Keratinocyte (primary cell): ENCODE data around the gene CARD18. TPM values are rescaled to one million over a fixed set of nuclear protein-coding genes. Genes with fewer than 3 reads are reported as not detected.

Experiments
- DNase-seq: peaks from one replicate; pipeline ENCODE4 v3.0.0-alpha.2; 2011; ENCODE audit warnings: low read depth, missing footprints, low spot score
- FAIRE-seq: peaks from 2 replicates; lab custom pipeline; 2011; peaks lifted over from hg19 to GRCh38; lab: Jason Lieb, UNC
- H2AFZ ChIP-seq: 2 replicates; pipeline ENCODE4 v1.6.0; 2012; ENCODE audit warnings: low read length, control low read depth, inconsistent platforms; ENCODE audit not compliant: control insufficient read depth
- H3K27ac ChIP-seq: 2 replicates; pipeline ENCODE4 v1.5.1; 2011; ENCODE audit warnings: low read length; ENCODE audit not compliant: control insufficient read depth, insufficient read depth
- H3K27me3 ChIP-seq: 3 replicates; pipeline ENCODE4 v1.6.0; 2011; ENCODE audit warnings: low read length; ENCODE audit not compliant: control insufficient read depth, insufficient read depth; ENCODE audit errors: extremely low read depth
- H3K36me3 ChIP-seq, 2 experiments: 2 replicates in 1 of 2; 3 replicates in 1 of 2; pipeline ENCODE4 v1.5.1; 2011; ENCODE audit warnings: low read length in 2 of 2, mild to moderate bottlenecking in 1 of 2; ENCODE audit not compliant: control insufficient read depth in 2 of 2, insufficient read depth in 2 of 2; ENCODE audit errors: extremely low read depth in 1 of 2
- H3K4me1 ChIP-seq: 3 replicates; pipeline ENCODE4 v1.5.1; 2011; ENCODE audit warnings: low read length; ENCODE audit not compliant: control insufficient read depth, insufficient read depth; ENCODE audit errors: extremely low read depth
- H3K4me2 ChIP-seq: 3 replicates; pipeline ENCODE4 v1.6.0; 2011; ENCODE audit warnings: low read depth, low read length; ENCODE audit not compliant: control insufficient read depth, insufficient read depth; ENCODE audit errors: extremely low read depth
- H3K4me3 ChIP-seq, 3 experiments: fragments of 200-600 bp in 1 of 3; sonication (generic) in 1 of 3; 2 replicates in 2 of 3; 3 replicates in 1 of 3; pipeline ENCODE4 v1.5.1; 2011 to 2016; ENCODE audit warnings: low read length in 3 of 3, mild to moderate bottlenecking in 3 of 3, control low read depth in 2 of 3, inconsistent platforms in 1 of 3, low read depth in 1 of 3, mixed read lengths in 1 of 3, mixed run types in 1 of 3, moderate library complexity in 1 of 3; ENCODE audit not compliant: control insufficient read depth in 2 of 3, insufficient read depth in 2 of 3; ENCODE audit errors: extremely low read depth in 1 of 3
- H3K79me2 ChIP-seq: 2 replicates; pipeline ENCODE4 v1.6.0; 2012; ENCODE audit warnings: low read length; ENCODE audit not compliant: control insufficient read depth, insufficient read depth
- H3K9ac ChIP-seq: 3 replicates; pipeline ENCODE4 v1.6.0; 2011; ENCODE audit warnings: low read length; ENCODE audit not compliant: control insufficient read depth, insufficient read depth; ENCODE audit errors: extremely low read depth
- H3K9me1 ChIP-seq: 3 replicates; pipeline ENCODE4 v1.6.0; 2011; ENCODE audit warnings: low read length; ENCODE audit not compliant: control insufficient read depth, insufficient read depth; ENCODE audit errors: extremely low read depth
- H3K9me3 ChIP-seq: 2 replicates; pipeline ENCODE4 v1.5.1; 2012; ENCODE audit warnings: low read depth, low read length; ENCODE audit not compliant: control insufficient read depth
- H4K20me1 ChIP-seq: 3 replicates; pipeline ENCODE4 v1.6.0; 2011; ENCODE audit warnings: low read length; ENCODE audit not compliant: control insufficient read depth, insufficient read depth; ENCODE audit errors: extremely low read depth
- EZH2 ChIP-seq: IDR thresholded peaks from one replicate; pipeline ENCODE4 v1.6.1; 2012; ENCODE audit warnings: inconsistent platforms, mild to moderate bottlenecking, low read length, moderate library complexity
- dilution Hi-C: fragments of 300-500 bp; cut with MboI; formaldehyde crosslinking; loops from one replicate; pipeline ENCODE4 v1.7.0; 2020; ENCODE audit warnings: low sequenced_read_pairs; ENCODE audit not compliant: extremely low pct_ligation_motif_present
- polyA plus RNA-seq, 5 experiments: library from polyadenylated mRNA; depleted of rRNA in 3 of 5; stranded (reverse) in 3 of 5; stranded (forward) in 1 of 5; unstranded in 1 of 5; fragments of >200 nt; gene quantifications; 1 replicate in 1 of 5; 2 replicates in 3 of 5; 3 replicates in 1 of 5; pipeline versions ENCODE4 v1.2.1 to v1.2.3, GENCODE V29; 2011 to 2012; ENCODE audit warnings: missing spikeins in 2 of 5, low read depth in 1 of 5, low replicate concordance in 1 of 5
- TF ChIP-seq, protein P1 (sequence below), 3 experiments: IDR thresholded peaks in 1 of 3; conservative IDR thresholded peaks in 1 of 3; optimal IDR thresholded peaks in 1 of 3; 2 replicates in 2 of 3; 3 replicates in 1 of 3; pipeline versions ENCODE3 to v1.5.1; 2011; ENCODE audit warnings: low read length in 3 of 3, mild to moderate bottlenecking in 3 of 3, moderate library complexity in 2 of 3, control low read depth in 1 of 3, inconsistent platforms in 1 of 3; ENCODE audit not compliant: insufficient read depth in 2 of 3; ENCODE audit errors: extremely low read depth in 1 of 3

Gene CARD18
- polyA plus RNA-seq, 1 donor (not counting 4 experiments of a cell fraction or from before 2014, with no cell fraction given), result 10.4 TPM

DNA sequence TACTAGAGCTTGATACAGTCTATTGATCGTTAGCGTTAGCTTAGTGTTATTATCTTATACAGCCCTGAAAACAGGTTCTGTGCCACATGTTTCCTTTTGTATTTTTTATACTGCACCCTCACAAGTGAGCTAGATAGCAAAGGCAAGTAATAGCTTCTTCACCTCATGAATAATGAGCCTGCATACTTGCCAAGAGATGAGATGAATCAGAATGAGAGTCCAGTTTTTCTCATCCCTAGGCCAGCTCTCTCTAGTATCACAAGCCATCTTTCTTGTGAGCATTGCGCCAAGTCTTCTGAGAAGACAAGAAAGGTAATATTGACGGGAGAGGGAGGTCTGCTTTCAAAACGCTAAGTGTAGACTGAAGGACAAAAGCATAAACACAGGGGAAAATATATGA is 8.7 kb upstream of the CARD18 start:
- no peaks in the 10 kb centered on the region for H3K27me3 ChIP-seq
- FAIRE-seq (peak; percentile 48), DNase-seq (no peak)
- H4K20me1 ChIP-seq, result no peaks in the 10 kb centered on the region
- no peaks in the 10 kb centered on the region for H3K36me3 ChIP-seq
- no peak overlapping the region for H3K9ac ChIP-seq
- no peak overlapping the region for H2AFZ ChIP-seq
- no peak overlapping the region for H3K4me2 ChIP-seq
- TF ChIP-seq EZH2, result no peak
- TF ChIP-seq, protein P1, sequence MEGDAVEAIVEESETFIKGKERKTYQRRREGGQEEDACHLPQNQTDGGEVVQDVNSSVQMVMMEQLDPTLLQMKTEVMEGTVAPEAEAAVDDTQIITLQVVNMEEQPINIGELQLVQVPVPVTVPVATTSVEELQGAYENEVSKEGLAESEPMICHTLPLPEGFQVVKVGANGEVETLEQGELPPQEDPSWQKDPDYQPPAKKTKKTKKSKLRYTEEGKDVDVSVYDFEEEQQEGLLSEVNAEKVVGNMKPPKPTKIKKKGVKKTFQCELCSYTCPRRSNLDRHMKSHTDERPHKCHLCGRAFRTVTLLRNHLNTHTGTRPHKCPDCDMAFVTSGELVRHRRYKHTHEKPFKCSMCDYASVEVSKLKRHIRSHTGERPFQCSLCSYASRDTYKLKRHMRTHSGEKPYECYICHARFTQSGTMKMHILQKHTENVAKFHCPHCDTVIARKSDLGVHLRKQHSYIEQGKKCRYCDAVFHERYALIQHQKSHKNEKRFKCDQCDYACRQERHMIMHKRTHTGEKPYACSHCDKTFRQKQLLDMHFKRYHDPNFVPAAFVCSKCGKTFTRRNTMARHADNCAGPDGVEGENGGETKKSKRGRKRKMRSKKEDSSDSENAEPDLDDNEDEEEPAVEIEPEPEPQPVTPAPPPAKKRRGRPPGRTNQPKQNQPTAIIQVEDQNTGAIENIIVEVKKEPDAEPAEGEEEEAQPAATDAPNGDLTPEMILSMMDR (optimal IDR thresholded peaks at IDR 0.05 in 1 of 3, IDR thresholded peaks at IDR 0.05 in 1 of 3, conservative IDR thresholded peaks at IDR 0.05 in 1 of 3; ENCODE audit: extremely low read depth in 1 of 3, insufficient read depth in 2 of 3, low read length in 3 of 3), result no peak
- H3K79me2 ChIP-seq, result no peaks in the 10 kb centered on the region
- no peaks in the 10 kb centered on the region for H3K9me1 ChIP-seq
- no peak overlapping the region for H3K27ac ChIP-seq
- H3K4me3 ChIP-seq, result no peak overlapping the region
- no peaks in the 10 kb centered on the region for H3K9me3 ChIP-seq
- dilution Hi-C loops, result no loop called here
- H3K4me1 ChIP-seq, result peaks cover 7% of the 10 kb centered on the region

DNA sequence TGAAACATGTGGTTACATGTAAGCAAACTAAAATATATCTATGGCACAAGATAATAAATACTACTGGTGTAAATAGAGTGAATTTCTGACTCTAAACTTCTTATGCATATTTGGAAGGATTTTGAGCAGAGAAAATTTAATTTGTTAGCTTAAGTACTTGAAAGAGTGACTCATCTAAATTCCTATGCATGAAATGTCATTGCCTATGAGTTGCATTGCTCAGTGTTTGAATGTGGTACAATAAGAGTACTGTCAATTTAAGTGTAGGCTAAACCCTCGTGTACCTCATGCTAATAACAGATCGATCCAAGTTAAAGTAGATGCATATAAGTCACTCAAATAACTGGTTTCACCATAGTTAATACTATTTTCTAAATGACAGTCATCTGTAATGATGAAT is 5.3 kb upstream of the CARD18 start:
- H3K4me3 ChIP-seq, result no peak overlapping the region
- no peak overlapping the region for H2AFZ ChIP-seq
- no peaks in the 10 kb centered on the region for H3K9me3 ChIP-seq
- no peaks in the 10 kb centered on the region for H3K36me3 ChIP-seq
- no peaks in the 10 kb centered on the region for H3K79me2 ChIP-seq
- peak; percentile 55 for FAIRE-seq
- H3K27me3 ChIP-seq, result no peaks in the 10 kb centered on the region
- H3K9me1 ChIP-seq, result no peaks in the 10 kb centered on the region
- dilution Hi-C loops, result no loop called here
- H3K4me1 ChIP-seq, result peaks cover 7% of the 10 kb centered on the region
- H3K9ac ChIP-seq, result no peak overlapping the region
- no peak for DNase-seq
- H3K27ac ChIP-seq, result no peak overlapping the region
- TF ChIP-seq EZH2, result no peak
- TF ChIP-seq, protein P1 (optimal IDR thresholded peaks at IDR 0.05 in 1 of 3, IDR thresholded peaks at IDR 0.05 in 1 of 3, conservative IDR thresholded peaks at IDR 0.05 in 1 of 3; ENCODE audit: extremely low read depth in 1 of 3, insufficient read depth in 2 of 3, low read length in 3 of 3), result no peak
- no peaks in the 10 kb centered on the region for H4K20me1 ChIP-seq
- H3K4me2 ChIP-seq, result no peak overlapping the region
